Activated T-helper 17 cell treated with anti-CD3 and anti-CD28 coated beads, Interleukin-2, amount 50 U/mL, for 72 hours (primary cell): ENCODE measurements around the gene TSSK6. TPM values are rescaled to one million over a fixed set of nuclear protein-coding genes. Genes with fewer than 3 reads are reported as not detected.

Experiments
- ATAC-seq: fragments of 150-1000 bp; cut with Tn5 transposase; replicated peaks from 2 replicates; pipeline ENCODE4 v1.10.0; 2021; ENCODE audit warnings: mild to moderate bottlenecking, moderate library complexity
- H3K27ac Mint-ChIP-seq: one replicate; pipeline ENCODE4 v1.8.0; 2022; ENCODE audit warnings: mixed read lengths
- H3K27me3 Mint-ChIP-seq: one replicate; pipeline ENCODE4 v1.8.0; 2022; ENCODE audit warnings: mixed read lengths
- H3K36me3 Mint-ChIP-seq: one replicate; pipeline ENCODE4 v1.8.0; 2022; ENCODE audit warnings: low read depth, mild to moderate bottlenecking, mixed read lengths
- H3K4me1 Mint-ChIP-seq: one replicate; pipeline ENCODE4 v1.8.0; 2022; ENCODE audit warnings: mixed read lengths
- H3K4me3 Mint-ChIP-seq: one replicate; pipeline ENCODE4 v1.8.0; 2022; ENCODE audit warnings: mild to moderate bottlenecking, mixed read lengths
- H3K9me3 Mint-ChIP-seq: one replicate; pipeline ENCODE4 v1.8.0; 2022; ENCODE audit warnings: mixed read lengths
- total RNA-seq, 2 donors: library from RNA; stranded (reverse); gene quantifications; one replicate each; pipeline ENCODE4 v1.2.3, GENCODE V29; 2022

The TSSK6 gene
- total RNA-seq, 2 donors from 2014 or later = 4.1 to 4.5 TPM

GRCh38 chr19:19508217-19508616 is 7.1 kb downstream of the TSSK6 start:
- Mint-ChIP-seq H3K9me3 (no peaks in the 10 kb centered on the region), H3K27me3 (no peaks in the 10 kb centered on the region), H3K36me3 (peaks cover 48% of the 10 kb centered on the region), H3K4me1 (peaks cover 2% of the 10 kb centered on the region), H3K27ac (no peak overlapping the region), H3K4me3 (no peak overlapping the region)
- ATAC-seq = no peak

GRCh38 chr19:19507354-19507753 is 8.0 kb downstream of the TSSK6 start:
- H3K36me3 Mint-ChIP-seq = peaks cover 56% of the 10 kb centered on the region
- peaks cover 4% of the 10 kb centered on the region for H3K4me1 Mint-ChIP-seq
- no peak overlapping the region for H3K4me3 Mint-ChIP-seq
- no peaks in the 10 kb centered on the region for H3K9me3 Mint-ChIP-seq
- H3K27ac Mint-ChIP-seq = no peak overlapping the region
- no peak for ATAC-seq
- no peaks in the 10 kb centered on the region for H3K27me3 Mint-ChIP-seq

GRCh38 chr19:19506592-19506991 is 8.8 kb downstream of the TSSK6 start:
- Mint-ChIP-seq H3K9me3 (no peaks in the 10 kb centered on the region), H3K36me3 (peaks cover 64% of the 10 kb centered on the region), H3K4me3 (no peak overlapping the region), H3K4me1 (peaks cover 4% of the 10 kb centered on the region), H3K27me3 (no peaks in the 10 kb centered on the region), H3K27ac (no peak overlapping the region)
- no peak for ATAC-seq

DNA sequence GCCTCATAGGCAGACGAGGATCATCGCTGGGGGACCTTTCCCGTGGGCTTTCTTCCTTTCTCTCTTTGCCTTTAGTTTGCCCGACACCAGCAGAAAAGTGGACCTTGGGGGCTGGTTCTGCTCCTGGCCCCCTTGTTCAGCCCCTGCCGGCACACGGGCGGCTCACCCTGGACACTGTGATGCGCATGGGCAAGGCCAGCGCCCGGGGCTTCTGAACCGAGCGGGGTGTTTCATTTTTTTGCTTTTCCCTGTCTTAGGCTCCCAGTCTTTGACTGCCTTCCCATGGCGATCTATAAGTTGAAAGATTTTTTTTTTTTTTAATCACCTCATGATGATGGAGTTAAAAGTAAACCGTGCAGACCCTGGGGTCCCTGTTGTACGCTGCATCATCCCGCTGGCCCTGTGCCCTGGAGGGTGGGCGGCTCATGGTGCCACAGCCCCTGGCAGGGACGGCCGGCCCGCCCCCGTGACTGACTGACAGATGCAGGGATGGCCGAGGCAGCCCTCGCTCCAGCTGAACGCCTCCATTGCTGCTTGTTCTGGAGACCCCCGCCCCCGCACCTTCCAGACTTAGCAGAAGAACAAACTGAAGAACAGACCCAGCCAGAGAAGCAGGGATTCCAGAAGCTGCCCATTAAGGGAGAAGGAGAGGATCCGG is 9.6 kb downstream of the TSSK6 start:
- Mint-ChIP-seq H3K27me3 (no peaks in the 10 kb centered on the region), H3K9me3 (no peaks in the 10 kb centered on the region), H3K4me1 (peaks cover 4% of the 10 kb centered on the region), H3K36me3 (peaks cover 72% of the 10 kb centered on the region), H3K27ac (no peak overlapping the region), H3K4me3 (no peak overlapping the region)
- no peak for ATAC-seq

DNA sequence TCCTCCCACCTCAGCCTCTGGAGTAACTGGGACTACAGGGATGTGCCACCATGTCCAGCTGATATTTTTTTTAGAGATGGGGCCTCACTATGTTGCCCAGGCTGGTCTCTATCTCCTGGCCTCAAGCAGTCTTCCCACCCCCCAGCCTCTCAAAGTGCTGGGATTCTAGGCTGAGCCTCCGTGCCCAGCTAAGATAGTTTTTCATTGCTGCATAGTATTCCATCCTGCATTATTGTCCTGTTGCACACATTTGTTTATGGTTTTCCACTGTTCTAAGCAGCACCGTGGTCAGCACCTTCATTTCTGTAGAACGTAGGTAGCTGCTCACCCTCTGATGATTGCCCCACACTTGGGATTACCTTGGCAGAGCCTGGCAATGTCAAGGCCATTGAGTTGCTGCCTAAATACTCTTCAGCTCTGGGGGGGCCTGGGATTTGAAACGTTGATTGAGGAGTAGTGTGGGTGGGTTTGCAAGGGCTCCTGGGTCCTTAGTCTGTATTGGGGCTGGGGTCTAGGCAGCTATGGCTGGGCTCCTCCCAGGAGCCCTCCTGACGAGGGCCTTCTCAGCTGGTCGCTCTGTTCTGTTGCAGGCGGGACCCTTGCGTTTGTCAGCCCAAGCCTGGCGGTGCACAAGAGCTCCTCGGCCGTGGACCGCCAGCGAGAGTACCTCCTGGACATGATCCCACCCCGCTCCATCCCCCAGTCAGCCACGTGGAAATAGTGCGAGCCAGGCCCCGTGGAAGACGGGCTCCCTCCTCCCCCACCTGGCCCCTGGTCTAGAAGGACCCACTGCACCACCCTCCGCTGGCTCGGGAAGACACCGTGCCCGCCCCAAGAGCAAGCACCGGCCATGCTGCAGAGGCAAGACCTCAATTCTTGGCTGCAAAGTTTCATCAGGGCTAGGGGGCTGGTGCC is 10.3 kb downstream of the TSSK6 start:
- H3K36me3 Mint-ChIP-seq = peaks cover 80% of the 10 kb centered on the region
- H3K27me3 Mint-ChIP-seq = no peaks in the 10 kb centered on the region
- peaks cover 4% of the 10 kb centered on the region for H3K4me1 Mint-ChIP-seq
- no peaks in the 10 kb centered on the region for H3K9me3 Mint-ChIP-seq
- no peak overlapping the region for H3K4me3 Mint-ChIP-seq
- ATAC-seq = no peak
- H3K27ac Mint-ChIP-seq = no peak overlapping the region

GRCh38 chr19:19502808-19503602 is 12.3 kb downstream of the TSSK6 start:
- Mint-ChIP-seq H3K9me3 (no peaks in the 10 kb centered on the region), H3K27me3 (no peaks in the 10 kb centered on the region), H3K27ac (peak overlapping the region; percentile 41), H3K4me1 (peaks cover 4% of the 10 kb centered on the region), H3K36me3 (peaks cover 92% of the 10 kb centered on the region), H3K4me3 (no peak overlapping the region)
- no peak for ATAC-seq

DNA sequence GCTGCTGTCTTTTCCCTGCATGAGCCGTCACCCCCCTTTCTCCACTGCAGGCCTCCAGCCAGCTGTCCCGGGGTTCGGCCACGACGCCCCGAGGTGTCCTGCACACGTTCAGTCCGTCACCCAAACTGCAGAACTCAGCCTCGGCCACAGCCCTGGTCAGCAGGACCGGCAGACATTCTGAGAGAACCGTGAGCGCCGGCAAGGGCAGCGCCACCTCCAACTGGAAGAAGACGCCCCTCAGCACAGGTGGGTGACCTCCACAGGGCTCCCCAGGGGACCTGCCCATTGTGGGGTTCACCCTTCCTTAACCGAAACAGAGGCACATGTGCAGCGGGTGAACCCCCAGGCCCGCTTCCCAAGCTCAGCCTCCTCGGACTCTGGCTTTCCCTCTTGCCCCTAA is 13.1 kb downstream of the TSSK6 start:
- no peaks in the 10 kb centered on the region for H3K27me3 Mint-ChIP-seq
- H3K27ac Mint-ChIP-seq = no peak overlapping the region
- no peak for ATAC-seq
- H3K4me1 Mint-ChIP-seq = peaks cover 4% of the 10 kb centered on the region
- H3K36me3 Mint-ChIP-seq = peaks cover 91% of the 10 kb centered on the region
- H3K9me3 Mint-ChIP-seq = no peaks in the 10 kb centered on the region
- H3K4me3 Mint-ChIP-seq = no peak overlapping the region

DNA sequence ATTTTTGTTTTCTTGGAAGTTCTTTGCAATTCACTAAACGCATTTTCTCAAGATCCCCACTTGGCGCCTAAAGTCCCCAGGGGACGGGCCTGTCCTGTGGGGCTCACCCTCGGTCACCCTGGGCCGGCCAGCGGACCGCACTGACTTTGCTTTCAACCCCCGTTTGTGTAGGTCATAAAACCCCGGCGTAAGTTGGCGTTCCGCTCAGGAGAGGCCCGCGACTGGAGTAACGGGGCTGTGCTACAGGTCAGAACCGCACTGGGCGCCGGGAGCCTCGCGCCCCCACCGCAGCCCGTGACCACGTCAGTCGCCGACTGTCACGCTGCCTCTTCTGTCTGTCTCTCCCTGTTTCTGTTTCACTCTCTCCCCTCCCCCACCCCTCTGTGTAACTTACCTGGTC is 13.6 kb downstream of the TSSK6 start:
- H3K27ac Mint-ChIP-seq = no peak overlapping the region

DNA sequence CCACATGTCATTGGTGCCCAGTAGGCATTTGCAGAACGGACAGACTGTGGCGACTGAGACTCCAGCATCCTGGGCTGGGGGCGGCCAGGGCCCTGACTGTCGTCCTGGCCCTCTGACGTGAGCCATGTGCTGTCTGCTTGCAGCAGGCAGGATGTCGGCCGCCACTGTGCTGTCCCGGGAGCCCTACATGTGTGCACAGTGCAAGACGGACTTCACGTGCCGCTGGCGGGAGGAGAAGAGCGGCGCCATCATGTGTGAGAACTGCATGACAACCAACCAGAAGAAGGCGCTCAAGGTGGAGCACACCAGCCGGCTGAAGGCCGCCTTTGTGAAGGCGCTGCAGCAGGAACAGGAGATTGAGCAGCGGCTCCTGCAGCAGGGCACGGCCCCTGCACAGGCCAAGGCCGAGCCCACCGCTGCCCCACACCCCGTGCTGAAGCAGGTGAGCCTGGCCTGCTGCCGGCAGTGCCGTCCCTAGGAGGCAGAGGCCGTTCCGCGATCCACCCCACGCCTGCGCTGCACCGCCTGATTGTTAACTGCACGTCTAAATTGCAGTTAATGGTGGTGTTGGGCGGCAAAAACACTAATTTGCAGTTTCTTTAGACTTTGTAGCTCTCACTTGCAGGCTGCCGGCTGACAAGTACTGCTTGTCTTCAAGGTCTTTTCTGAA is 14.2 kb downstream of the TSSK6 start:
- Mint-ChIP-seq H3K9me3 (no peaks in the 10 kb centered on the region), H3K4me3 (no peak overlapping the region), H3K4me1 (peaks cover 4% of the 10 kb centered on the region), H3K27me3 (no peaks in the 10 kb centered on the region), H3K36me3 (peaks cover 91% of the 10 kb centered on the region), H3K27ac (no peak overlapping the region)
- no peak for ATAC-seq

More for the DNA sequence above, 13.6 kb downstream of the TSSK6 start:
- no peaks in the 10 kb centered on the region for H3K9me3 Mint-ChIP-seq
- peaks cover 91% of the 10 kb centered on the region for H3K36me3 Mint-ChIP-seq
- peaks cover 4% of the 10 kb centered on the region for H3K4me1 Mint-ChIP-seq
- no peaks in the 10 kb centered on the region for H3K27me3 Mint-ChIP-seq
- no peak overlapping the region for H3K4me3 Mint-ChIP-seq
- no peak for ATAC-seq

GRCh38 chr19:19499272-19499995 is 15.9 kb downstream of the TSSK6 start:
- no peaks in the 10 kb centered on the region for H3K27me3 Mint-ChIP-seq
- ATAC-seq = no peak
- peaks cover 4% of the 10 kb centered on the region for H3K4me1 Mint-ChIP-seq
- H3K36me3 Mint-ChIP-seq = peaks cover 91% of the 10 kb centered on the region
- no peaks in the 10 kb centered on the region for H3K9me3 Mint-ChIP-seq
- no peak overlapping the region for H3K27ac Mint-ChIP-seq
- no peak overlapping the region for H3K4me3 Mint-ChIP-seq

DNA sequence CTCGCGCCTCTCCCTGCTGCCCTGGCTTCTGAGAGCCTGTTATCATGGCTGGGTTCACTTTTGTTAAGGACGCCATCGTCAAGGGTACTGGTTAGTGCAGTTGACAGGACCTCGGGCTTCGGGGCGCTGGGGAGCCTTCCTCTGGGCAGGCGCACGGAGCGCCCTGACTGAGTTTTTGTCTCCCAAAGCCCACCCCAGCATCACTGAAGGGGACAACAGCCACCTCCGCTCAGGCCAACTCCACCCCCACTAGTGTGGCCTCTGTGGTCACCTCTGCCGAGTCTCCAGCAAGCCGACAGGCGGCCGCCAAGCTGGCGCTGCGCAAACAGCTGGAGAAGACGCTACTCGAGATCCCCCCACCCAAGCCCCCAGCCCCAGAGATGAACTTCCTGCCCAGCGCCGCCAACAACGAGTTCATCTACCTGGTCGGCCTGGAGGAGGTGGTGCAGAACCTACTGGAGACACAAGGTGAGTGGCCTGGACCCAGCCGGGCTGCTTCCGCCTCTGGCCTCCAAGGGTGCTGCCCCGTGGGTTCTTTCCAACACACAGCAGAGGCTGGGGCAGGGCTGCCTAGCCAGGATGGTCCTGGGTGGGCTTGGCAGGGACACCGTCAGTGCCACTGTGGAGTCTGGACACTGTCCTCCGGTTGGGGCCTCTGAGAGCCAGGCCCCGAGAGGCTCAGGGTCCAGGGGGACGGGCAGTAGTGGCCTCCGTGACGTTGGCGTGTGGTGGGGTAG is 16.9 kb downstream of the TSSK6 start:
- ATAC-seq = no peak
- H3K36me3 Mint-ChIP-seq = peaks cover 91% of the 10 kb centered on the region
- H3K4me3 Mint-ChIP-seq = no peak overlapping the region
- H3K27ac Mint-ChIP-seq = no peak overlapping the region
- H3K27me3 Mint-ChIP-seq = no peaks in the 10 kb centered on the region
- H3K9me3 Mint-ChIP-seq = no peaks in the 10 kb centered on the region
- H3K4me1 Mint-ChIP-seq = peaks cover 4% of the 10 kb centered on the region

DNA sequence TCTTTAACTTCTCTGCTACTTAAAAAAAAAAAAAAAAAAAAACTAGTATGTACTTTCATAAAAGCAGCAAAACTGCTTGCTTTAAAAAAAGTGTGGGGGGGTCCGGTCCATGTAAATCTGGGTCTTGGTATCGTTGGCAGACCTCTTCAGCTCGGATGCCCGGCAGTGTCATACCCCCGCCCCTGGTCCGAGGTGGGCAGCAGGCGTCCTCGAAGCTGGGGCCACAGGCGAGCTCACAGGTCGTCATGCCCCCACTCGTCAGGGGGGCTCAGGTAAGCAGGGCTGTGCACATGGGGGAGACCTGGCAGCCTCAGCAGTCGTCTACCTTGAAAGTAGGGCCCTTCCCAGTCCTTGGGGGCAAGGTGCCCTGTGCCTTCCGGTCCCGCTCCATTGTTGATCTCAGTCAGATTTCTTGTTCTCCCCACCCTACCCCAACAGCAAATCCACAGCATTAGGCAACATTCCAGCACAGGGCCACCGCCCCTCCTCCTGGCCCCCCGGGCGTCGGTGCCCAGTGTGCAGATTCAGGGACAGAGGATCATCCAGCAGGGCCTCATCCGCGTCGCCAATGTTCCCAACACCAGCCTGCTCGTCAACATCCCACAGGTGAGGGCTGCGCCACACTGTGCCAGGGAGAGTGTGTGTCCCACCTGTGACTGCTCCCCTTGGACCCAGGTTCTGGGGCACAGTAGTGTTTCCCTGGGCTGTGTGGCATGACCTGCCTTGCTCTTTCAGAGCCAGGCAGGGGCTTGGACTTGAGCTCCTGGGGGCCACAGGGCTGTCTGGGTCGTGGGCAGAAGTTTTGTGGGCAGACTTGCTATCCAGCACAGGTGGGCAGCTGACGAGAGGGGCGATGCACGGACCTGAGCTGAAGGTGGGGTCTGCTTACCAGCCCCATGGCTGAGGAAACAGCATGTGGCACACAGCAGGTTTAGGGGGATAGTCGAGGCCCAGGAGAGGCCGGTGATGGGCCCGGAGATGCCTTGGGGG is 19.4 kb downstream of the TSSK6 start:
- Mint-ChIP-seq H3K27me3 (no peaks in the 10 kb centered on the region), H3K36me3 (peaks cover 82% of the 10 kb centered on the region), H3K9me3 (no peaks in the 10 kb centered on the region), H3K4me1 (no peaks in the 10 kb centered on the region), H3K27ac (no peak overlapping the region), H3K4me3 (no peak overlapping the region)
- ATAC-seq = no peak
